Activated CD4-positive, alpha-beta memory T cell treated with anti-CD3 and anti-CD28 coated beads for 36 hours (primary cell): ENCODE measurements around the gene TRMT1. TPM values are rescaled to one million over a fixed set of nuclear protein-coding genes. Genes with fewer than 3 reads are reported as not detected.

Experiments used
- CTCF ChIA-PET: fragments of 350-600 bp; sonication (Branson Sonifier 250); formaldehyde crosslinking; loops from one replicate; lab custom pipeline; 2021; ENCODE audit warnings: antibody characterized with exemption, inconsistent platforms; lab: Charles Lee
- POLR2A ChIA-PET: fragments of 350-600 bp; sonication (Branson Sonifier 250); formaldehyde crosslinking; loops from one replicate; lab custom pipeline; 2021; ENCODE audit warnings: antibody characterized with exemption; lab: Charles Lee
- DNase-seq: peaks from one replicate; pipeline ENCODE4 v3.0.0-alpha.2; 2020
- H3K27ac Mint-ChIP-seq: one replicate; pipeline ENCODE4 v1.8.0; 2021; ENCODE audit warnings: mixed read lengths
- H3K27me3 Mint-ChIP-seq: one replicate; pipeline ENCODE4 v1.8.0; 2021; ENCODE audit warnings: mixed read lengths
- H3K36me3 Mint-ChIP-seq: one replicate; pipeline ENCODE4 v1.8.0; 2021; ENCODE audit warnings: mixed read lengths
- H3K4me1 Mint-ChIP-seq: one replicate; pipeline ENCODE4 v1.8.0; 2021; ENCODE audit warnings: low read depth, mixed read lengths
- H3K4me3 Mint-ChIP-seq: one replicate; pipeline ENCODE4 v1.8.0; 2021; ENCODE audit warnings: mild to moderate bottlenecking, mixed read lengths
- H3K9me3 Mint-ChIP-seq: one replicate; pipeline ENCODE4 v1.8.0; 2021; ENCODE audit warnings: mixed read lengths
- intact Hi-C: fragments of 100-400 bp; cut with micrococcal nuclease; formaldehyde crosslinking; loops from one replicate; pipeline ENCODE4 v1.15.1; 2023
- total RNA-seq, 2 experiments: library from RNA; stranded (reverse); gene quantifications; one replicate each; pipeline ENCODE4 v1.2.3, GENCODE V29; 2021

The TRMT1 gene
- total RNA-seq, 2 experiments from 2014 or later: 59.2 to 61.3 TPM

- no peaks in the 10 kb centered on the region for H3K36me3 Mint-ChIP-seq
- intact Hi-C loops: no loop called here
- POLR2A ChIA-PET: no interaction called here
These were observed 53.0 kb downstream of the TRMT1 start for GRCh38 chr19:13063461-13064091.

GRCh38 chr19:13062317-13062716 is 54.2 kb downstream of the TRMT1 start:
- H3K36me3 Mint-ChIP-seq: no peaks in the 10 kb centered on the region
- intact Hi-C loops: no loop called here

More at GRCh38 chr19:13063461-13064091, 53.0 kb downstream of the TRMT1 start:
- DNase-seq: no peak
- CTCF ChIA-PET: interaction anchor here (2.2 to 10.0 kb wide), 3 partner anchors 31 to 98 kb away, joined by 9 to 268 read pairs (median 64); no protein-coding TSS in a partner anchor
- Mint-ChIP-seq H3K4me3 (no peak overlapping the region), H3K4me1 (peaks cover 8% of the 10 kb centered on the region), H3K27me3 (peaks cover 10% of the 10 kb centered on the region), H3K9me3 (no peaks in the 10 kb centered on the region), H3K27ac (no peak overlapping the region)

GRCh38 chr19:13060964-13061927 is 55.3 kb downstream of the TRMT1 start:
- Mint-ChIP-seq H3K36me3 (no peaks in the 10 kb centered on the region), H3K27me3 (peaks cover 10% of the 10 kb centered on the region), H3K4me3 (peak overlapping the region; percentile 70), H3K27ac (no peak overlapping the region), H3K9me3 (no peaks in the 10 kb centered on the region), H3K4me1 (peaks cover 8% of the 10 kb centered on the region)
- intact Hi-C loops: loop anchor here (1.0 to 2.0 kb wide), 3 partner anchors 32 to 83 kb away; no protein-coding TSS in a partner anchor
- ChIA-PET POLR2A (no interaction called here), CTCF (interaction anchor here (0.5 to 10.0 kb wide), 38 partner anchors 8 to 940 kb away, joined by 3 to 268 read pairs (median 6); partner anchors contain the start of gene DAND5)
- DNase-seq: peak; percentile 85

More at GRCh38 chr19:13062317-13062716, 54.2 kb downstream of the TRMT1 start:
- peaks cover 8% of the 10 kb centered on the region for H3K4me1 Mint-ChIP-seq
- DNase-seq: no peak
- ChIA-PET POLR2A (no interaction called here), CTCF (interaction anchor here (1.1 to 10.0 kb wide), 9 partner anchors 8 to 97 kb away, joined by 3 to 268 read pairs (median 42); no protein-coding TSS in a partner anchor)
- H3K27ac Mint-ChIP-seq: no peak overlapping the region
- H3K9me3 Mint-ChIP-seq: no peaks in the 10 kb centered on the region
- peaks cover 10% of the 10 kb centered on the region for H3K27me3 Mint-ChIP-seq
- H3K4me3 Mint-ChIP-seq: no peak overlapping the region

- Mint-ChIP-seq H3K4me3 (peak overlapping the region; percentile 70), H3K27ac (no peak overlapping the region), H3K9me3 (no peaks in the 10 kb centered on the region)
These were observed 56.1 kb downstream of the TRMT1 start for GRCh38 chr19:13060233-13060963.

GRCh38 chr19:13058951-13059660 is 57.4 kb downstream of the TRMT1 start:
- H3K9me3 Mint-ChIP-seq: no peaks in the 10 kb centered on the region
- ChIA-PET POLR2A (no interaction called here), CTCF (interaction anchor here (0.7 to 10.0 kb wide), 9 partner anchors 11 to 192 kb away, joined by 4 to 268 read pairs (median 42); no protein-coding TSS in a partner anchor)
- intact Hi-C loops: no loop called here
- no peaks in the 10 kb centered on the region for H3K36me3 Mint-ChIP-seq
- DNase-seq: no peak
- H3K4me1 Mint-ChIP-seq: peaks cover 8% of the 10 kb centered on the region
- H3K27ac Mint-ChIP-seq: no peak overlapping the region
- no peak overlapping the region for H3K4me3 Mint-ChIP-seq
- H3K27me3 Mint-ChIP-seq: peaks cover 10% of the 10 kb centered on the region

More at GRCh38 chr19:13060233-13060963, 56.1 kb downstream of the TRMT1 start:
- intact Hi-C loops: loop anchor here (2.0 kb wide), 1 partner anchor 32 kb away; no protein-coding TSS in a partner anchor
- peaks cover 10% of the 10 kb centered on the region for H3K27me3 Mint-ChIP-seq
- CTCF ChIA-PET: interaction anchor here (0.6 to 10.0 kb wide), 33 partner anchors 8 to 632 kb away, joined by 3 to 268 read pairs (median 7); partner anchors contain the start of gene DAND5
- POLR2A ChIA-PET: no interaction called here
- no peak for DNase-seq
- no peaks in the 10 kb centered on the region for H3K36me3 Mint-ChIP-seq
- peaks cover 8% of the 10 kb centered on the region for H3K4me1 Mint-ChIP-seq

GRCh38 chr19:13057744-13058143 is 58.8 kb downstream of the TRMT1 start:
- H3K27ac Mint-ChIP-seq: no peak overlapping the region
- POLR2A ChIA-PET: no interaction called here

GRCh38 chr19:13057147-13057572 is 59.4 kb downstream of the TRMT1 start:
- Mint-ChIP-seq H3K4me3 (no peak overlapping the region), H3K36me3 (no peaks in the 10 kb centered on the region), H3K4me1 (peaks cover 8% of the 10 kb centered on the region), H3K27ac (no peak overlapping the region), H3K27me3 (peaks cover 6% of the 10 kb centered on the region), H3K9me3 (no peaks in the 10 kb centered on the region)
- ChIA-PET CTCF (interaction anchor here (1.7 to 10.0 kb wide), 3 partner anchors 37 to 92 kb away, joined by 7 to 268 read pairs (median 64); no protein-coding TSS in a partner anchor), POLR2A (no interaction called here)
- no peak for DNase-seq
- intact Hi-C loops: no loop called here

More at GRCh38 chr19:13057744-13058143, 58.8 kb downstream of the TRMT1 start:
- no peak overlapping the region for H3K4me3 Mint-ChIP-seq
- peaks cover 8% of the 10 kb centered on the region for H3K4me1 Mint-ChIP-seq
- H3K36me3 Mint-ChIP-seq: no peaks in the 10 kb centered on the region
- intact Hi-C loops: no loop called here
- H3K27me3 Mint-ChIP-seq: peaks cover 10% of the 10 kb centered on the region
- no peak for DNase-seq
- no peaks in the 10 kb centered on the region for H3K9me3 Mint-ChIP-seq
- CTCF ChIA-PET: interaction anchor here (0.9 to 10.0 kb wide), 5 partner anchors 12 to 92 kb away, joined by 3 to 268 read pairs (median 64); no protein-coding TSS in a partner anchor

GRCh38 chr19:13056052-13056660 is 60.4 kb downstream of the TRMT1 start:
- no peak overlapping the region for H3K27ac Mint-ChIP-seq
- H3K4me3 Mint-ChIP-seq: no peak overlapping the region
- H3K9me3 Mint-ChIP-seq: no peaks in the 10 kb centered on the region
- H3K27me3 Mint-ChIP-seq: peaks cover 6% of the 10 kb centered on the region
- no peak for DNase-seq
- intact Hi-C loops: no loop called here
- H3K4me1 Mint-ChIP-seq: peaks cover 8% of the 10 kb centered on the region
- H3K36me3 Mint-ChIP-seq: no peaks in the 10 kb centered on the region
- CTCF ChIA-PET: interaction anchor here (0.8 to 10.0 kb wide), 4 partner anchors 37 to 91 kb away, joined by 3 to 268 read pairs (median 11); no protein-coding TSS in a partner anchor
- POLR2A ChIA-PET: no interaction called here

- peaks cover 7% of the 10 kb centered on the region for H3K27me3 Mint-ChIP-seq
- H3K36me3 Mint-ChIP-seq: no peaks in the 10 kb centered on the region
- no peaks in the 10 kb centered on the region for H3K9me3 Mint-ChIP-seq
- POLR2A ChIA-PET: no interaction called here
- no peak for DNase-seq
- H3K4me1 Mint-ChIP-seq: peaks cover 3% of the 10 kb centered on the region
- intact Hi-C loops: no loop called here
- no peak overlapping the region for H3K4me3 Mint-ChIP-seq
- CTCF ChIA-PET: interaction anchor here (0.6 to 3.2 kb wide), 7 partner anchors 22 to 90 kb away, joined by 3 to 15 read pairs (median 5); no protein-coding TSS in a partner anchor
- no peak overlapping the region for H3K27ac Mint-ChIP-seq
These were observed 61.1 kb downstream of the TRMT1 start for GRCh38 chr19:13055213-13056051.
